AG04450 (cell line): ENCODE data around the gene IQSEC3. TPM values are rescaled to one million over a fixed set of nuclear protein-coding genes. Genes with fewer than 3 reads are reported as not detected.

Experiments
- CTCF ChIA-PET: fragments of 300-600, 350-600 bp; formaldehyde crosslinking; extraction: SDS; loops from one replicate; lab custom pipeline; 2022; ENCODE audit warnings: antibody characterized with exemption, inconsistent platforms; lab: Charles Lee
- POLR2A ChIA-PET: fragments of 350-600 bp; formaldehyde crosslinking; extraction: SDS; loops from one replicate; lab custom pipeline; 2021; ENCODE audit warnings: antibody characterized with exemption, inconsistent platforms; lab: Yijun Ruan, JAX
- DNase-seq: peaks from one replicate; pipeline ENCODE4 v3.0.0-alpha.2; 2011; ENCODE audit warnings: low read depth, low spot score
- H3K27ac ChIP-seq: one replicate; pipeline ENCODE4 v1.5.1; 2012; ENCODE audit warnings: low read depth, low read length, control low read depth
- H3K27me3 ChIP-seq: one replicate; pipeline ENCODE4 v1.6.0; 2012; ENCODE audit warnings: low read length; ENCODE audit not compliant: control insufficient read depth, insufficient read depth
- H3K4me3 ChIP-seq: 2 replicates; pipeline ENCODE4 v1.5.1; 2011; ENCODE audit warnings: mild to moderate bottlenecking, low read depth, low read length, control low read depth
- H3K9me3 ChIP-seq: 2 replicates; pipeline ENCODE4 v1.5.1; 2012; ENCODE audit warnings: low read length; ENCODE audit not compliant: control insufficient read depth, insufficient read depth
- polyA plus RNA-seq: library from polyadenylated mRNA; depleted of rRNA; stranded (reverse); fragments of >200 nt; gene quantifications from 2 replicates; pipeline ENCODE4 v1.2.3, GENCODE V29; 2011
- TF ChIP-seq, protein P1 (sequence below): IDR thresholded peaks from 2 replicates; pipeline ENCODE4 v1.5.1; 2011; ENCODE audit warnings: low read depth, low read length, control low read depth, inconsistent platforms

Gene IQSEC3
- polyA plus RNA-seq, 1 experiment = 0.47 TPM

- DNase-seq = no peak
- no peaks in the 10 kb centered on the region for H3K9me3 ChIP-seq
- H3K27ac ChIP-seq = no peak overlapping the region
- CTCF ChIA-PET = no interaction called here
- peaks cover 31% of the 10 kb centered on the region for H3K27me3 ChIP-seq
- TF ChIP-seq, protein P1, sequence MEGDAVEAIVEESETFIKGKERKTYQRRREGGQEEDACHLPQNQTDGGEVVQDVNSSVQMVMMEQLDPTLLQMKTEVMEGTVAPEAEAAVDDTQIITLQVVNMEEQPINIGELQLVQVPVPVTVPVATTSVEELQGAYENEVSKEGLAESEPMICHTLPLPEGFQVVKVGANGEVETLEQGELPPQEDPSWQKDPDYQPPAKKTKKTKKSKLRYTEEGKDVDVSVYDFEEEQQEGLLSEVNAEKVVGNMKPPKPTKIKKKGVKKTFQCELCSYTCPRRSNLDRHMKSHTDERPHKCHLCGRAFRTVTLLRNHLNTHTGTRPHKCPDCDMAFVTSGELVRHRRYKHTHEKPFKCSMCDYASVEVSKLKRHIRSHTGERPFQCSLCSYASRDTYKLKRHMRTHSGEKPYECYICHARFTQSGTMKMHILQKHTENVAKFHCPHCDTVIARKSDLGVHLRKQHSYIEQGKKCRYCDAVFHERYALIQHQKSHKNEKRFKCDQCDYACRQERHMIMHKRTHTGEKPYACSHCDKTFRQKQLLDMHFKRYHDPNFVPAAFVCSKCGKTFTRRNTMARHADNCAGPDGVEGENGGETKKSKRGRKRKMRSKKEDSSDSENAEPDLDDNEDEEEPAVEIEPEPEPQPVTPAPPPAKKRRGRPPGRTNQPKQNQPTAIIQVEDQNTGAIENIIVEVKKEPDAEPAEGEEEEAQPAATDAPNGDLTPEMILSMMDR = no peak
- POLR2A ChIA-PET = no interaction called here
- H3K4me3 ChIP-seq = no peak overlapping the region
Measured at GRCh38 chr12:87856-88255, 21.3 kb downstream of the IQSEC3 start.

DNA sequence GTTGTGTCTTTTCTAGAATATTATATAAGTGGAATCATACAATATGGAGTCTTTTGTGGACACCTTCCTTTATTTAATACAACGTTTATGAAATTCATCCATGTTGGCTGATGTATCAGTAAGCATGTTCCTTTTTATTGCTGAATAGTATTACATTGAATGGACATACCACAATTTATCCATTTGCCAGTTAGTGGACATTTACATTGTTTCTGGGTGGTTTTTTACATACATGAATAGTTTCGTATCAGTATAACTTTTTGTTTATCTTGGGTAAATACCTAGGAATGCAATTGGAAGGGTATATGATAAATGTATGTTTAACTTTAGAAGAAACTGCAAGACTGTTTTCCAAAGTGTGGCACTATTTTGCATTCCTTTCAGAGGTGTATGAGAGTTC is 23.1 kb downstream of the IQSEC3 start:
- ChIA-PET CTCF (no interaction called here), POLR2A (no interaction called here)
- TF ChIP-seq, protein P1 = no peak
- no peak for DNase-seq
- Histone ChIP-seq H3K27ac (no peak overlapping the region), H3K9me3 (no peaks in the 10 kb centered on the region), H3K4me3 (no peak overlapping the region), H3K27me3 (peaks cover 22% of the 10 kb centered on the region)

DNA sequence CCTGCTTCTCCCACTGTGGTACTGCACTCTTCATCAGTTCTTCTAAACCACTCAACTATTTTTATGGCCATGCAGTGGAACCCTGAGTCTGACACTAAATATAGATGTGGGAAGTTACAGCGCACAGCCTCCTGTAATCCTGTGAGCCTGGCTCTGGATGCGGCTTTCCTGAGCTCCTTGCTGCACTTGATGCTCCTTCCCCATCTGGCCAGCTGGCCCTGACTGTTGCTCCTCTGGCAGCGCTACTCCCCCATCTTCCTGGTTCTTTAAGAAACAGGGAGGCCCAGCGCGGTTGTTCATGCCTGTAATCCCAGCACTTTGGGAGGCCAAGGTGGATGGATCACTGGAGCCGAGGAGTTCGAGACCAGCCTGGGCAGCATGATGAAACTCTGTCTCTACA is 24.6 kb downstream of the IQSEC3 start:
- ChIA-PET CTCF (no interaction called here), POLR2A (no interaction called here)
- H3K9me3 ChIP-seq = no peaks in the 10 kb centered on the region
- no peak for DNase-seq
- H3K27ac ChIP-seq = no peak overlapping the region
- peaks cover 16% of the 10 kb centered on the region for H3K27me3 ChIP-seq
- H3K4me3 ChIP-seq = no peak overlapping the region
- TF ChIP-seq, protein P1 = no peak

DNA sequence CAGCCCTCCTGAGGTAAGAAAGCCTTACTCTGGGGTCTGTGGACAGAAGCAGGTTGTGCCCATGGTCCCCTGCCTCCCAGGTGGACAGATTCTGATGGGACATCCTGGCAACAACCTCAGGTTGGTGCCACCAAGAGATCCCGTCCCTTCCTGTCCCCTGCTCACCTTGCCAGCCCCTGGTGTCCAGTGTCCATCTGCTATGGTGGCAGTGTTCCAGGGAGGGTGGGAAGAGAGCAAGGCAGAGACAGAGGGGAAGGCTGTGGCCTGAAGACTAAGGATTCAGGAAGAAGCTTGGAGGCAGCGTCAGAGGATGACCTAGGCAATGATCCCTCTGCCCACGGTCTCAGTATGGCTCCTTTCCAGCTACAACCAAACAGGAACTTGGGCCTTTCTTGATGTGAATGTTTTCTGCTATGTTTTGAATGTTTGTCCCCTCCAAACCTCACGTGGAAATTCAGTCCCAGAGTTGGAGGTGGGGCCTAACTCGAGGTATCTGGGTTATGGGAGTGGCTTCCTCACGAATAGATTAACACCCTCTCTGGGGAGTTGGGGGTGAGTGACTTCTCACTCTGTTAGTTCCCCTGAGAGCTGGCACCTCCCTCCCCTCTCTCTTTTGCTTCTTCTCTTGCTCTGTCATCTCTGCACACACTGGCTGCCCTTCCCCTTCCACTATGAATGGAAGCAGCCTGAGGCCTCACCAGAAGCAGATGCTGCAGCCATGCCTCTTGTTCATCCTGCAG is 26.9 kb downstream of the IQSEC3 start:
- POLR2A ChIA-PET = no interaction called here
- TF ChIP-seq, protein P1 = no peak

GRCh38 chr12:96543-96942 is 30.0 kb downstream of the IQSEC3 start:
- no peak for DNase-seq
- TF ChIP-seq, protein P1 = no peak
- Histone ChIP-seq H3K27me3 (peaks cover 28% of the 10 kb centered on the region), H3K27ac (no peak overlapping the region), H3K9me3 (no peaks in the 10 kb centered on the region), H3K4me3 (no peak overlapping the region)
- CTCF ChIA-PET = no interaction called here
- POLR2A ChIA-PET = interaction anchor here (0.6 kb wide), 1 partner anchor 293 kb away, joined by 4 read pairs; the partner anchor contains the start of gene KDM5A

More for the DNA sequence above, 26.9 kb downstream of the IQSEC3 start:
- DNase-seq = no peak
- Histone ChIP-seq H3K27me3 (peaks cover 18% of the 10 kb centered on the region), H3K4me3 (no peak overlapping the region), H3K9me3 (no peaks in the 10 kb centered on the region), H3K27ac (no peak overlapping the region)
- CTCF ChIA-PET = no interaction called here
